ENCODE measurements around the gene GLRA2.

- TF ChIP-seq CTCF (optimal IDR thresholded peaks at IDR 0.05 in 1 of 3, IDR thresholded peaks at IDR 0.05 in 1 of 3, conservative IDR thresholded peaks at IDR 0.05 in 1 of 3; ENCODE audit: extremely low read depth in 1 of 3, insufficient read depth in 2 of 3, low read length in 3 of 3) (no peak), EZH2 (IDR thresholded peaks at IDR 0.05; ENCODE audit: low read length) (no peak)
These were observed 89.0 kb downstream of the GLRA2 start for GRCh38 chrX:14618177-14618965.

Measured in keratinocyte (primary cell).